DMS53 treated with DMSO at 0.1 percent for 48 hours (cell line): ENCODE results near the gene MINDY3.
"Not testable (repeated sequence)": the region's sequence is repeated elsewhere in the genome, so short reads cannot be mapped to it uniquely, and the experiment has no call there.

Source experiments
- DNase-seq: peaks from one replicate; lab custom pipeline; 2025; ENCODE audit not compliant: unreplicated experiment; lab: John Stamatoyannopoulos, UW

Gene MINDY3

DNA sequence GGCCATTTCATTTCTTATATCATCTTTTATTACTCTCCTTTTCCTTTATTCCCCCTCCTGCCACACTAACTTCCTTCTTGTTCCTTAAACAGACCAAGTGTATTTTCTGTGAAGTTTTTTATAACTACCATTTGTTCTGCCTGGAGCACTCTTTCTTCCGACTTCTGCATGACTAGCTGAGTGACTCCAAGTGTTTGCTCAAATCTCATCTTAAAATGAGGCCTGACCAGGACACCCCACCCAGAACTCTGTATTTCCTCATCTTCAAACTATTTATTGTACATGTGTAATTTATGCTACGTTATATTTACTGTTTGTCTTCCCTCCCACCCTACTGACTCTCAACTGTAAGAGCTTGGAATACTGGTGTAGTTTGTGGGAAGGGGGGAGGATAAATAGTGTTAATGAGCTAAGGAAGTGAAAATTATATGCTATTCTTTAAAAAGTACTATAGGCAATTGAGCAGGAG, 3.2 kb downstream of the MINDY3 start:
- DNase-seq: no peak

DNA sequence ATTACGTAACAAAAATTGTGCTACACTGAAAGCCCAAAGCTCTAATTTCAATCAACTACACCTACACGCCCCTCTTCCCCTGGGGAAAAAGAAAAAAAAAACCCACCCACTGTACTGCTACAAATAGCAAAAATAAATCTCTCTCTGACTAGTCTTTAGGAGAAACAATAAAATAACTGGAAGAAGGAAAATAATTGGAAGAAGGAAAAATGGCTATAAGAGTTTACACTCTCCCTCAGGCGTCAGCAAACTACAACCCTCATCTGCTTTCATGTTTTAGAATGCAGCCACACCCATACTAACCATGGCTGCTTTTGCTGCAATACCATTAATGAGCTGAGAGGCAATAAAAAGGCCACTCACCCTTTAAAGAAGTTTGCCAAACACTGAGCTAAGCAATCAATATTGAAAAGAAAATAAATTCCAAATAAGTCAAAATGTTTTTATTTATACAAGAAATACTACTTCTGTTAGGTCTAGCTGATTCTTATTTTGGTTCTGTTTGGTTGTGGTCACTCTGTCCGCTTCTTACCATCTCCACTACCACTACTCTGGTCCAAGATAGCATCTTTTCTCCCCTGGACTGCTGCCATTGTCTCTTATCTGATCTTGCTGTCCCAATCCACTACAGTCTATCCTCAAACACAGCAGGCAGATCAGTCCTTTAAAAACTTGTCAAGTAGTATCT, 3.8 kb downstream of the MINDY3 start:
- DNase-seq: no peak

GRCh38 chr10:15853800-15854199, 6.5 kb downstream of the MINDY3 start:
- DNase-seq: no peak

- no peak for DNase-seq
Observed at GRCh38 chr10:15852111-15852557, 8.2 kb downstream of the MINDY3 start.

DNA sequence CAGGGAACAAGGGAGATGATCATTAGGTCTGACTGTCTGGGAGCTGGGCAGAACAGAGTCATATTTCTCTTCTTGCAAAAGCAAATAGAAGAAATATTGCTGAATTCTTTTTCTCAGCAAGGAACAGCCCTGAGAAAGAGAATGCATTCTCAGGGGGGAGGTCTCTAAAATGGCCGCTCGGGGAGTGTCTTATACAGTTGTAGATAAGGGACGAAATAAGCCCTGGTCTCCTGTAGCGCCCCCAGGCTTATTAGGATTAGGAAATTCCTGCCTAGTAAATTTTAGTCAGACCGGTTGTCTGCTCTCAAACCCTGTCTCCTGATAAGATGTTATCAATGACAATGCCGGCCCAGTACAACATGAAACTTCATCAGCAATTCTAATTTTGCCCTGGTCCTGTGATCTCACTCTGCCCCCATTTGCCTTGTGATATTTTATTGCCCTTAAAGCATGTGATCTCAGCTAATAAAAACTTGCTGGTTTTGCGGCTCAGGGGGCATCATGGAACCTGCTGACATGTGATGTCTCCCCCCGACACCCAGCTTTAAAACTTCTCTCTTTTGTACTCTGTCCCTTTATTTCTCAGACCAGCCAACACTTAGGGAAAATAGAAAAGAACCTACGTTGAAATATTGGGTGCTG, 9.8 kb downstream of the MINDY3 start:
- not testable (repeated sequence) for DNase-seq

- no peak for DNase-seq
Observed at GRCh38 chr10:15849316-15849715, 11.0 kb downstream of the MINDY3 start.

DNA sequence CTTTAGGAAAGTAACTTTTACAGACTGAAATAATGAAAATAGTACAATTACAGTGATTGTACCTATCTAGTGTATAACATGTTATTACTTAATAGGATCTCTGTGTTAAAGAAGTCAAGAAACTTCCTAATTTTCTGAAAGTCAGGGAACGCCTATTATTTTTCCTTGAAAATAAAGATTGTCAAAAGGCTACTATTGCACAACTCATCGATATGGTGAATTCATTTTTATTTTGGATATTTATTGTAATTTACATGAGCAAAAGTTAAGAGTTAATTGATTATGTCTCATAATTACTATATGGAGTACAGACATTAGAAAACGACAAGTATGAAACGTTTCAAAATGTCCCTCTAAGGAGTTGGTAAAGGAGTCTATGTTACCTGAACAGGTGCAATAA, 12.8 kb downstream of the MINDY3 start:
- DNase-seq: no peak

DNA sequence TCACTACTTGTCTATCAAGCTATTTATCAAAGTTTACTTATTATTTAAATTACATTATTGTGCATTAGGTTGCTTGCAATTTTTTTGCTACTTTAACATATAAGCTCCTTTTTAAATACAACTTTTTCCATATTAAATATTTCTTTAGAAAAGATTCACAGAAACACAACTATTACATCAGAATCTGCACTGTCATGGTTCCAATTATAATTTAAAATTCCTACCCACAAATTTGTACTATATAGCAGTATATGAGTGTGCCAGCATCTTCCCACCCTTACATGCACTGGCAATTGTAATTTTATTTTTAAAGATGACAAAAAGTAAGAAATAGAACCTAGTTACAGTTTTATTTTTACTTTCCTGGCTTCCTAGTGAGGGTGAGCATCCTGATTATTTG, 15.8 kb downstream of the MINDY3 start:
- no peak for DNase-seq

GRCh38 chr10:15843695-15844094, 16.6 kb downstream of the MINDY3 start:
- no peak for DNase-seq

GRCh38 chr10:15842556-15843169, 17.6 kb downstream of the MINDY3 start:
- no peak for DNase-seq

GRCh38 chr10:15841696-15842095, 18.6 kb downstream of the MINDY3 start:
- DNase-seq: no peak

- no peak for DNase-seq
Observed at GRCh38 chr10:15836807-15837206, 23.5 kb downstream of the MINDY3 start.

- no peak for DNase-seq
Observed at GRCh38 chr10:15829495-15829894, 30.8 kb downstream of the MINDY3 start.

- DNase-seq: no peak
Observed at GRCh38 chr10:15824498-15824897, 35.8 kb downstream of the MINDY3 start.

GRCh38 chr10:15822131-15822530, 38.2 kb downstream of the MINDY3 start:
- no peak for DNase-seq

DNA sequence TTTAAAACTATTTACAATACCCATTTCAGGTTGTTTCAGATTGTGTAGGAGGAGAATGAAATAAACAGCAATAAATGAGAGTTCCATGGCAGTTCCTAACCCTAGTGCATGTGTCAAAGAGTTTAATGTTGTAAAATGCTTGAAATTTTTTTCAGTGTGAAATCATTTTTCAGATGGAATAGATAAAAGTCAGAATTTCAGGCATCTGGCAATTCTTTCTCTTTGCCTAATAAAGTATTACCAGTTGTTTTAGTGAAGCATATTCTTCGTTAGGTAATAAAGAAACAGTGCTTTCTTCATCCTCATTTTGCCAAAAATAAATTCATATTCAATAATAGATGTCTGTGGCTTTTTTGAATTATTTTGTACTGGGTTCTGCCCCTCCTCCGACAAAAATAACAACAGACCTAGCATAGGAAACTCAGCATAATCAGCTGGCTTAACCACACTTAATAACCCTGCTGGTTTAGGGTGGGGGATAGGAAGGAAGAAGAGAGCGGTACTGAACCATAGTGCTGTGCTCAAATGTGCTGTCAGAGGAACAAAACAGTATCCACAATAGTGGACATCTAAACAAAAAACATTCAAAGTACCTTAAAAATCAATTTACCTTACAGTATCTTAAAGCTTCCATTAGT, 39.1 kb downstream of the MINDY3 start:
- DNase-seq: no peak

GRCh38 chr10:15817409-15818046, 42.8 kb downstream of the MINDY3 start:
- DNase-seq: no peak

GRCh38 chr10:15815242-15815885, 44.9 kb downstream of the MINDY3 start:
- no peak for DNase-seq

- no peak for DNase-seq
Observed at GRCh38 chr10:15814565-15814964, 45.7 kb downstream of the MINDY3 start.

DNA sequence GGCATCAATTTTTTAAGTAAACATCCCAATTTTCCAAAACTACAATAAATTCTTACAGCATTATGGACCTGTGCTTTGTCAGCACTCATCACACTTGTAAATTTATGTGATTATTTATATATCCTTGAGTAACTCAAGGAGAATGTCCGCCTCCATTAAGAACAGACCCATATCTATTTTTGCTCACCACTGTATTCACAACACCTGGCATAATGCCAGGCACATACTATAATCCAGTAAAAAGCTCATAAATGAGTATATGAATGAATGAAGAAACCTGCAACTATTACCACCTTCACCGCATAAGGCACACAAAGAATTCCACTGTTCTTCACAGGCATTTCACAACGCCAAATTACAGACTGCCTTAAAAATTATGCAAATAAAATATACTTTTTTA, 46.9 kb downstream of the MINDY3 start:
- DNase-seq: no peak

DNA sequence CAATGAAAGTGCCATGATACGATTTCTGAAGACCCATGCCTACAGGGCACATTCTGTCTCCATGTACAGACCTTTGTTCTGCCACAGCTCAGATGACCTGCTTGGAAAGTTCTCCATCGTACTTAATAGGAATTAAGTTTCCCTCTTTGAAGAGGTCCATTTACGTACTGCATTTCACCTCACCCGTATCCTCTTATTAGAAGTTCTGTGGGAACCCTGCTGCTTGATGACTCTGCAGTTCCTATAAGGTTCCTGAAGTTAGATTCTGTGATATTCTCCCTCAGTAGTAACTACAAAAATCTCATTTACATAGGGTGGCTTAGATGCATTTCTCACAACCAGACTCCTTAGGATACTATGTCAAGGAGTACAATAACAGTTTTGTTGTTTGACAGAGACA, 50.9 kb downstream of the MINDY3 start:
- no peak for DNase-seq
